Spleen (tissue), 11 donors: ENCODE data around the gene MEIS1. TPM values are rescaled to one million over a fixed set of nuclear protein-coding genes. Genes with fewer than 3 reads are reported as not detected.

Experiments
- DNase-seq: peaks from one replicate; pipeline ENCODE4 v3.0.0-alpha.2; 2020
- H3K27ac ChIP-seq, 8 donors: fragments of 200-600 bp; sonication (generic) in 7 of 8; 1 replicate in 4 of 8; 2 replicates in 4 of 8; pipeline versions ENCODE4 v1.5.0 to v1.8.0; 2016 to 2021; ENCODE audit warnings: inconsistent platforms in 4 of 8, mild to moderate bottlenecking in 4 of 8, moderate library complexity in 1 of 8
- H3K27me3 ChIP-seq, 7 donors: fragments of 200-600 bp; sonication (generic) in 6 of 7; replicated peaks in 1 of 7; 1 replicate in 4 of 7; 2 replicates in 3 of 7; pipeline versions ENCODE4 v1.5.0 to v1.8.0; 2016 to 2021; ENCODE audit warnings: inconsistent platforms in 3 of 7, mild to moderate bottlenecking in 1 of 7
- H3K36me3 ChIP-seq, 6 donors: fragments of 200-600 bp; sonication (generic) in 5 of 6; 1 replicate in 4 of 6; 2 replicates in 2 of 6; pipeline versions ENCODE4 v1.5.0 to v1.8.0; 2016 to 2021; ENCODE audit warnings: inconsistent platforms in 2 of 6
- H3K4me1 ChIP-seq, 6 donors: fragments of 200-600 bp; sonication (generic) in 5 of 6; 1 replicate in 3 of 6; 2 replicates in 3 of 6; pipeline versions ENCODE4 v1.5.0 to v1.8.0; 2016 to 2021; ENCODE audit warnings: inconsistent platforms in 3 of 6
- H3K4me3 ChIP-seq, 8 donors: fragments of 200-600 bp; sonication (generic) in 7 of 8; 1 replicate in 4 of 8; 2 replicates in 4 of 8; pipeline versions ENCODE4 v1.5.0 to v1.8.0; 2016 to 2021; ENCODE audit warnings: inconsistent platforms in 4 of 8, mild to moderate bottlenecking in 4 of 8, moderate library complexity in 2 of 8
- H3K9me3 ChIP-seq, 8 donors: fragments of 200-600 bp; sonication (generic) in 7 of 8; 1 replicate in 4 of 8; 2 replicates in 4 of 8; pipeline versions ENCODE4 v1.5.0 to v1.8.0; 2016 to 2021; ENCODE audit warnings: inconsistent platforms in 4 of 8
- CTCF ChIP-seq, 11 experiments: fragments of 200-600 bp in 7 of 11; fragments of 450-650 bp in 4 of 11; sonication (generic) in 4 of 11; IDR thresholded peaks in 8 of 11; conservative IDR thresholded peaks in 3 of 11; 1 replicate in 7 of 11; 2 replicates in 4 of 11; pipeline versions ENCODE4 v1.4.0 to v1.8.0; 2016 to 2021; ENCODE audit warnings: antibody characterized with exemption in 11 of 11, inconsistent platforms in 4 of 11, mild to moderate bottlenecking in 1 of 11
- POLR2A ChIP-seq, 3 donors: fragments of 450-650 bp; IDR thresholded peaks; one replicate each; pipeline ENCODE4 v1.5.1; 2017; ENCODE audit warnings: antibody characterized with exemption in 3 of 3, mild to moderate bottlenecking in 1 of 3
- POLR2AphosphoS5 ChIP-seq, 3 donors: sonication (generic); formaldehyde crosslinking; IDR thresholded peaks; one replicate each; pipeline ENCODE4 v1.5.1; 2017; ENCODE audit warnings: antibody characterized with exemption in 3 of 3
- WGBS, 5 donors: extraction: QIAGEN DNeasy Blood & Tissue Kit in 3 of 5; methylation state at CpG; one replicate each; pipeline versions ENCODE4 v1.1.5 to v1.1.7; 2013 to 2018; 5-methylcytosine and 5-hydroxymethylcytosine counted together
- intact Hi-C: fragments of 100-400 bp; cut with DNase I; formaldehyde crosslinking; loops from one replicate; pipeline ENCODE4 v1.15.0; 2023; ENCODE audit warnings: low total_unique reads
- polyA plus RNA-seq, 3 donors: library from polyadenylated mRNA; stranded (reverse); fragments of 200-250 nt; gene quantifications; one replicate each; pipeline ENCODE4 v1.2.1, GENCODE V29; 2013
- total RNA-seq, 7 donors: library from RNA; depleted of rRNA in 3 of 7; stranded (reverse); fragments of >200 nt in 3 of 7; fragmentation: NEBNext Ultra II Directional in 4 of 7; extraction: Animal tissue kit (Norgen Biotek cat#: 25700) in 4 of 7; gene quantifications; one replicate each; pipeline versions ENCODE4 v1.1.0 to v1.2.1, GENCODE V29; 2016 to 2021
- donor health status: healthy with polysubstance abuse.
- donor health status: DM: no; HTN: no; CAD: no; lungs with moderate emphysema.
- donor health status: DM: no; HTN: no; CAD: no.
- donor health status: Bipolar disorder and iron deficiency.
- donor health status: healthy.
- donor health status: DM: no; HTN: no; CAD: no.
- donor health status: DM: yes; HTN: yes; CAD: no.

Gene MEIS1
- total and polyA plus RNA-seq, 10 donors, result 13.1 to 81.4 (median 28.2) TPM

GRCh38 chr2:66572391-66572790 is 137.5 kb downstream of the MEIS1 start:
- H3K9me3 ChIP-seq, result no peaks in the 10 kb centered on the region
- no peak for TF ChIP-seq POLR2AphosphoS5 (IDR thresholded peaks at IDR 0.05)
- no peak for TF ChIP-seq CTCF (IDR thresholded peaks at IDR 0.05 in 8 of 11, conservative IDR thresholded peaks at IDR 0.05 in 3 of 11)
- no peak for TF ChIP-seq POLR2A (IDR thresholded peaks at IDR 0.05)
- H3K4me3 ChIP-seq, result no peak overlapping the region
- H3K27me3 ChIP-seq, result peaks cover 0 to 51% (median 30%) of the 10 kb centered on the region in 7 donors
- no peak for DNase-seq
- H3K27ac ChIP-seq, result no peak overlapping the region
- 76 to 89% (median 86%) methylated on average over 3 of the region's 3 CpGs for WGBS, 5 donors
- H3K36me3 ChIP-seq, result peaks cover 0 to 9% (median 0%) of the 10 kb centered on the region in 6 donors
- H3K4me1 ChIP-seq, result peaks cover 6 to 50% (median 32%) of the 10 kb centered on the region in 6 donors
- intact Hi-C loops, result loop anchor here (5.0 kb wide), 1 partner anchor 140 kb away; no protein-coding TSS in a partner anchor

- H3K4me1 ChIP-seq, result peaks cover 6 to 60% (median 39%) of the 10 kb centered on the region in 6 donors
- no peak for TF ChIP-seq POLR2AphosphoS5 (IDR thresholded peaks at IDR 0.05)
- TF ChIP-seq CTCF (IDR thresholded peaks at IDR 0.05 in 8 of 11, conservative IDR thresholded peaks at IDR 0.05 in 3 of 11), result no peak
- no peak for TF ChIP-seq POLR2A (IDR thresholded peaks at IDR 0.05)
- intact Hi-C loops, result loop anchor here (5.0 kb wide), 1 partner anchor 141 kb away; no protein-coding TSS in a partner anchor
- H3K9me3 ChIP-seq, result no peaks in the 10 kb centered on the region
- 62 to 76% (median 70%) methylated on average over 7 of the region's 7 CpGs for WGBS, 5 donors
- DNase-seq, result no peak
- peak overlapping the region in 3 of 8 donors; percentile 34 to 86 (median 56) for H3K27ac ChIP-seq
- H3K36me3 ChIP-seq, result peaks cover 0 to 9% (median 0%) of the 10 kb centered on the region in 6 donors
- no peak overlapping the region for H3K4me3 ChIP-seq
- peaks cover 0 to 62% (median 40%) of the 10 kb centered on the region in 7 donors for H3K27me3 ChIP-seq
Measured at GRCh38 chr2:66573416-66573815, 138.5 kb downstream of the MEIS1 start.

GRCh38 chr2:66573821-66574233 is 138.9 kb downstream of the MEIS1 start:
- WGBS, 5 donors, result 20 to 29% (median 26%) methylated on average over 8 of the region's 8 CpGs
- Histone ChIP-seq H3K27ac (peak overlapping the region in 4 of 8 donors; percentile 33 to 86 (median 45)), H3K9me3 (no peaks in the 10 kb centered on the region), H3K4me1 (peaks cover 6 to 59% (median 39%) of the 10 kb centered on the region in 6 donors), H3K4me3 (no peak overlapping the region), H3K36me3 (peaks cover 0 to 9% (median 0%) of the 10 kb centered on the region in 6 donors), H3K27me3 (peaks cover 0 to 66% (median 44%) of the 10 kb centered on the region in 7 donors)
- no peak for DNase-seq
- TF ChIP-seq POLR2AphosphoS5 (IDR thresholded peaks at IDR 0.05) (no peak), POLR2A (IDR thresholded peaks at IDR 0.05) (no peak), CTCF (IDR thresholded peaks at IDR 0.05 in 8 of 11, conservative IDR thresholded peaks at IDR 0.05 in 3 of 11) (no peak)
- intact Hi-C loops, result loop anchor here (5.0 kb wide), 1 partner anchor 142 kb away; no protein-coding TSS in a partner anchor
